ENCODE results near the gene ZNF586.
"Not testable (repeated sequence)": the region's sequence is repeated elsewhere in the genome, so short reads cannot be mapped to it uniquely, and the experiment has no call there.

ZNF586 gene

DNA sequence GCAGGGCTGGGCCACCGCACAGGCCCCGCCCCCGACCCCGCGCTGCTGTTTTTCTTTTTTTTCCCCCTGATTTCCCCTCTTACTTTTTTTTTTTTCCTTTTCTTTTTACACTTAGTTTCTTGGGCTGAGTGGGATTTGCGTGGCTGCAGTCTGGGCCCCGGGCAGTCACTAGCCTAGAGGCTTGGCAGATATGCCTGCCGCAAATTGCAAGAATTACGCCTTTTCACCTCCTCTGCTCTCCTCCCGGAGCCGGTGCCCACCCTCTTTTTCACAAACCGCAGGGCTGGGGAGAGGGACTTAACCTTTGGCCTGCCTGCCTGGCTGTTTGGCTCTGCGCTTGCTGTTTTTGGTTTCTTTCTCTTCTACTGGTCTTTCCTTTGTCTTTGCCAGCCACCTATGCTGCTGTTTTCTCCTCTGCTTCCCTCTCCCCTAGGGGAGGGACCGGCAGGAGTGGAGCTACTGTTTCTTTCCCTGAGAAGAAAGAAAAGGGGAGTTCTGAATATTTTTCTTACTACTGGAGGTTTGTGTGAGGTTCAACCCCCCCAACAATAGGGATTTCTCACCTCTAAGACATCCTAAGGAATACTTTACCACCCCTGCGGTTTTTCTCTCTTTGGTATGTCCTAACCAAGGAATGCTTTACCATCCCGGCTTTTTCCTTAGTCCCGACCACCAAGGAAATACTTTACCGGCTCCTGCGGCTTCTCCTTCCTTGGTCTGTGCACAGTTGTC is 34.3 kb downstream of the ZNF586 start (continued):
- TF ChIP-seq ZNF2 (tag by site-specific recombination; IDR thresholded peaks at IDR 0.05) (no peak), ZNF157 (tag by site-specific recombination; IDR thresholded peaks at IDR 0.05) (no peak)

DNA sequence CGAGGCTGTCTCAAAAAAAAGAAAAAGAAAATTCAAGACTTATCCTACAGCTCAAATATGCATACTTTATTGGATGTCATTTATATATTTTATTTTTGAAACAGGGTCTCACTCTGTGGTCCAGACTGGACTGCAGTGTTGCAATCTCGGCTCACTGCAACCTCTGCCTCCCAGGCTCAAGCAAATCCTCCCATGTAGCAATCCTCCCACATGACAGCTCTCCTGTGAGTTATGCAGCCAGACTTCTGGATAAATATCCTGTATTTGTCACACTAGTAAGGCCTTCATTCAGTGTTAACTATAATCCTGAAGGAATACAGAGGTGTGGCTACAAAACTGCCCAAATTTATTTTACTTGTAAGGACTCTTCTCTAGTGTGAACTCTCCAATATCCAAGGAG is 38.1 kb downstream of the ZNF586 start:
- TF ChIP-seq GFI1B (tag by site-specific recombination; IDR thresholded peaks at IDR 0.05): no peak
- TF ChIP-seq ZNF664 (tag by site-specific recombination; IDR thresholded peaks at IDR 0.05): no peak
- no peak for TF ChIP-seq ZNF658 (tag by site-specific recombination; IDR thresholded peaks at IDR 0.05)
- no peak for TF ChIP-seq ZSCAN23 (tag by site-specific recombination; IDR thresholded peaks at IDR 0.05)
- no peak for TF ChIP-seq SP3 (tag by site-specific recombination; IDR thresholded peaks at IDR 0.05)
- TF ChIP-seq SETDB1 (IDR thresholded peaks at IDR 0.05; ENCODE audit: insufficient read length, low read length): no peak
- TF ChIP-seq MZF1 (tag by site-specific recombination; IDR thresholded peaks at IDR 0.05; ENCODE audit: borderline replicate concordance): no peak
- TF ChIP-seq ZNF211 (tag by site-specific recombination; IDR thresholded peaks at IDR 0.05; ENCODE audit: low read depth): no peak
- no peak for TF ChIP-seq ZNF629 (tag by site-specific recombination; IDR thresholded peaks at IDR 0.05)
- TF ChIP-seq ZNF274 (IDR thresholded peaks at IDR 0.05; ENCODE audit: low read length): no peak
- TF ChIP-seq ZNF274 (tag by site-specific recombination; IDR thresholded peaks at IDR 0.05; ENCODE audit: borderline replicate concordance): no peak
- TF ChIP-seq, protein P1, sequence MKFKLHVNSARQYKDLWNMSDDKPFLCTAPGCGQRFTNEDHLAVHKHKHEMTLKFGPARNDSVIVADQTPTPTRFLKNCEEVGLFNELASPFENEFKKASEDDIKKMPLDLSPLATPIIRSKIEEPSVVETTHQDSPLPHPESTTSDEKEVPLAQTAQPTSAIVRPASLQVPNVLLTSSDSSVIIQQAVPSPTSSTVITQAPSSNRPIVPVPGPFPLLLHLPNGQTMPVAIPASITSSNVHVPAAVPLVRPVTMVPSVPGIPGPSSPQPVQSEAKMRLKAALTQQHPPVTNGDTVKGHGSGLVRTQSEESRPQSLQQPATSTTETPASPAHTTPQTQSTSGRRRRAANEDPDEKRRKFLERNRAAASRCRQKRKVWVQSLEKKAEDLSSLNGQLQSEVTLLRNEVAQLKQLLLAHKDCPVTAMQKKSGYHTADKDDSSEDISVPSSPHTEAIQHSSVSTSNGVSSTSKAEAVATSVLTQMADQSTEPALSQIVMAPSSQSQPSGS (tag by site-specific recombination; IDR thresholded peaks at IDR 0.05; ENCODE audit: low read depth): no peak
- no peak for TF ChIP-seq KLF9 (tag by site-specific recombination; IDR thresholded peaks at IDR 0.05; ENCODE audit: low read depth)
- TF ChIP-seq SALL2 (tag by site-specific recombination; IDR thresholded peaks at IDR 0.05; ENCODE audit: borderline replicate concordance): no peak
- no peak for TF ChIP-seq ZNF544 (tag by site-specific recombination; IDR thresholded peaks at IDR 0.05)
- TF ChIP-seq ZNF184 (tag by site-specific recombination; IDR thresholded peaks at IDR 0.05): no peak
- TF ChIP-seq ZNF214 (tag by site-specific recombination; IDR thresholded peaks at IDR 0.05; ENCODE audit: borderline replicate concordance): no peak
- TF ChIP-seq, protein P2, sequence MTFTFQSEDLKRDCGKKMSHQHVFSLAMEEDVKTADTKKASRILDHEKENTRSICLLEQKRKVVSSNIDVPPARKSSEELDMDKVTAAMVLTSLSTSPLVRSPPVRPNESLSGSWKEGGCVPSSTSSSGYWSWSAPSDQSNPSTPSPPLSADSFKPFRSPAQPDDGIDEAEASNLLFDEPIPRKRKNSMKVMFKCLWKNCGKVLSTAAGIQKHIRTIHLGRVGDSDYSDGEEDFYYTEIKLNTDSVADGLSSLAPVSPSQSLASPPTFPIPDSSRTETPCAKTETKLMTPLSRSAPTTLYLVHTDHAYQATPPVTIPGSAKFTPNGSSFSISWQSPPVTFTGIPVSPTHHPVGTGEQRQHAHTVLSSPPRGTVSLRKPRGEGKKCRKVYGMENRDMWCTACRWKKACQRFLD (tag by site-specific recombination; IDR thresholded peaks at IDR 0.05): no peak
- TF ChIP-seq ZNF501 (tag by site-specific recombination; IDR thresholded peaks at IDR 0.05): no peak
- TF ChIP-seq ZNF335 (tag by site-specific recombination; conservative IDR thresholded peaks at IDR 0.05): no peak

DNA sequence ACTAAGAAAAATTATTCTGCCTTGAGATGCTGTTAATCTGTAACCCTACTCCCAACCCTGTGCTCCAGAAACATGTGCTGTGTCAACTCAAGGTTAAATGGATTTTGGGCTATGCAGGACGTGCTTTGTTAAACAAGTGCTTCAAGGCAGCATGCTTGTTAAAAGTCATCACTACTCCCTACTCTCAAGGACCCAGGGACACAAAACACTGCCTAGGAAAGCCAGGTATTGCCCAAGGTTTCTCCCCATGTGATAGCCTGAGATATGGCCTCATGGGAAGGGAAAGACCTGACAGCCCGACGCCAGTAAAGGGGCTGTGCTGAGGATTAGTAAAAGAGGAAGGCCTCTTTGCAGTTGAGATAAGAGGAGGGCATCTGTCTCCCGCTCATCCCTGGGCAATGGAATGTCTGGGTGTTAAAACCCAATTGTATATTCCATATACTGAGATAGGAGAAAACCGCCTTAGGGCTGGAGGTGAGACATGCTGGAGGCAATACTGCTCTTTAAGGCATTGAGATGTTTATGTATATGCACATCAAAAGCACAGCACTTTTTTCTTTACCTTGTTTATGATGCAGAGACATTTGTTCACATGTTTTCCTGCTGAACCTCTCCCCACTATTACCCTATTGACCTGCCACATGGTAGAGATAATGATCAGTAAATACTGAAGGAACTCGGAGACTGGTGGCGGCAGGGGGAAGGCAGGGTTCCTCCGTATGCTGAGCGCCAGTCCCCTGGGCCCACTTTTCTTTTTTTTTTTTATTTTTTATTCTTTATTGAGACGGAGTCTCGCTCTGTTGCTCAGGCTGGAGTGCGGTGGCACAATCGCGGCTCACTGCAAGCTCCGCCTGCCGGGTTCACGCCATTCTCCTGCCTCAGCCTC is 41.2 kb downstream of the ZNF586 start:
- CTCF ChIA-PET; H3K9me3 ChIP-seq (ENCODE audit: control insufficient read depth, insufficient read depth, low read depth, low read length); H3K4me3 ChIP-seq (ENCODE audit: low read depth, low read length); H3K27ac ChIP-seq (ENCODE audit: extremely low read depth, low read depth, low read length); H3K4me1 ChIP-seq (ENCODE audit: control insufficient read depth, insufficient read depth, low read length): not testable (repeated sequence)
- POLR2A ChIA-PET: interaction anchor here (0.6 to 0.7 kb wide), 2 partner anchors 18 to 198 kb away, joined by 4 to 5 read pairs; no protein-coding TSS in a partner anchor
- peaks cover 48 to 50% of the 10 kb centered on the region in 2 experiments for H3K36me3 ChIP-seq (ENCODE audit: control insufficient read depth in 2 of 2, insufficient read depth in 1 of 2, low read length in 2 of 2)

More for the DNA sequence above, 38.1 kb downstream of the ZNF586 start:
- Histone ChIP-seq H3K27ac (ENCODE audit: extremely low read depth, low read depth, low read length) (no peak overlapping the region), H3K4me1 (ENCODE audit: control insufficient read depth, insufficient read depth, low read length) (peaks cover 6% of the 10 kb centered on the region; the same call in 1 of the 2 replicates), H3K36me3 (ENCODE audit: control insufficient read depth in 2 of 2, insufficient read depth in 1 of 2, low read length in 2 of 2) (peaks cover 46 to 53% of the 10 kb centered on the region in 2 experiments), H3K4me3 (ENCODE audit: low read depth, low read length) (no peak overlapping the region), H3K9me3 (ENCODE audit: control insufficient read depth, insufficient read depth, low read depth, low read length) (no peaks in the 10 kb centered on the region)
- ChIA-PET POLR2A (interaction anchor here (0.7 kb wide), 1 partner anchor 12 kb away, joined by 3 read pairs; no protein-coding TSS in a partner anchor), CTCF (no interaction called here)

Data from HEK293 (cell line).